Upper lobe of right lung (tissue), 1 donor: ENCODE results near the gene C11orf87. TPM values are rescaled to one million over a fixed set of nuclear protein-coding genes. Genes with fewer than 3 reads are reported as not detected.

Source experiments
- ATAC-seq: fragments of 200-7000 bp; cut with Tn5 transposase; one replicate; pipeline ENCODE4 v1.9.1; 2020; ENCODE audit warnings: mild to moderate bottlenecking, moderate library complexity
- DNase-seq: peaks from one replicate; pipeline ENCODE4 v3.0.0-alpha.2; 2020
- H3K27ac ChIP-seq: fragments of 200-600 bp; one replicate; pipeline ENCODE4 v1.8.0; 2022
- H3K27me3 ChIP-seq: fragments of 200-600 bp; one replicate; pipeline ENCODE4 v1.8.0; 2022; ENCODE audit warnings: mild to moderate bottlenecking
- H3K36me3 ChIP-seq: fragments of 200-600 bp; one replicate; pipeline ENCODE4 v1.8.0; 2022
- H3K4me1 ChIP-seq: fragments of 200-600 bp; one replicate; pipeline ENCODE4 v1.8.0; 2022
- H3K4me3 ChIP-seq: fragments of 200-600 bp; one replicate; pipeline ENCODE4 v1.8.0; 2022; ENCODE audit warnings: mild to moderate bottlenecking
- H3K9me3 ChIP-seq: fragments of 200-600 bp; one replicate; pipeline ENCODE4 v1.8.0; 2022
- CTCF ChIP-seq: fragments of 200-600 bp; IDR thresholded peaks from one replicate; pipeline ENCODE4 v1.8.0; 2022; ENCODE audit warnings: antibody characterized with exemption
- intact Hi-C: fragments of 100-400 bp; cut with DNase I; formaldehyde crosslinking; loops from one replicate; pipeline ENCODE4 v1.11.0; 2022
- long read RNA-seq: library from polyadenylated mRNA; unstranded; transcript quantifications from one replicate; pipeline ENCODE4 v2.0.0, GENCODE V29; 2021
- total RNA-seq: library from RNA; stranded (reverse); fragmentation: NEBNext Ultra II Directional; extraction: Animal tissue kit (Norgen Biotek cat#: 25700); gene quantifications from one replicate; pipeline ENCODE4 v1.2.1, GENCODE V29; 2021
- donor health status: DM: no; HTN: yes; CAD: no; lungs with severe emphysema.

C11orf87 gene
- 0.35 TPM for total RNA-seq
- long read RNA-seq: 0 reads

- no peak within 1 kb of the TSS for H3K27ac ChIP-seq
- peak within 1 kb of the TSS; percentile 26 for H3K4me3 ChIP-seq
- DNase-seq: peak; percentile 54
- H3K36me3 ChIP-seq: no peaks in the 10 kb centered on the region
- H3K9me3 ChIP-seq: no peaks in the 10 kb centered on the region
- intact Hi-C loops: no loop called here
- ATAC-seq: no peak
- TF ChIP-seq CTCF: no peak
- H3K27me3 ChIP-seq: peaks cover 44% of the 10 kb centered on the region
- no peaks in the 10 kb centered on the region for H3K4me1 ChIP-seq
Measured at GRCh38 chr11:109421981-109422869, at the start of gene C11orf87. Gene C11orf87 (plus strand): TSS chr11:109422190. CDS start chr11:109423634, 1,444 bp downstream.

GRCh38 chr11:109374032-109374431, 48.0 kb upstream of the C11orf87 start:
- Histone ChIP-seq H3K9me3 (no peaks in the 10 kb centered on the region), H3K36me3 (no peaks in the 10 kb centered on the region), H3K27ac (no peak overlapping the region), H3K4me1 (no peaks in the 10 kb centered on the region), H3K4me3 (no peak overlapping the region), H3K27me3 (no peaks in the 10 kb centered on the region)
- no peak for ATAC-seq
- no peak for DNase-seq
- TF ChIP-seq CTCF: no peak
- intact Hi-C loops: no loop called here

GRCh38 chr11:109374441-109374840, 47.5 kb upstream of the C11orf87 start:
- no peaks in the 10 kb centered on the region for H3K36me3 ChIP-seq
- no peaks in the 10 kb centered on the region for H3K4me1 ChIP-seq
- ATAC-seq: no peak
- no peaks in the 10 kb centered on the region for H3K9me3 ChIP-seq
- no peaks in the 10 kb centered on the region for H3K27me3 ChIP-seq
- no peak for DNase-seq
- no peak overlapping the region for H3K27ac ChIP-seq
- no peak overlapping the region for H3K4me3 ChIP-seq
- TF ChIP-seq CTCF: no peak
- intact Hi-C loops: no loop called here

- Histone ChIP-seq H3K4me3 (no peak overlapping the region), H3K9me3 (no peaks in the 10 kb centered on the region), H3K27me3 (no peaks in the 10 kb centered on the region), H3K27ac (no peak overlapping the region), H3K36me3 (no peaks in the 10 kb centered on the region), H3K4me1 (no peaks in the 10 kb centered on the region)
- DNase-seq (no peak), ATAC-seq (no peak)
- no peak for TF ChIP-seq CTCF
- intact Hi-C loops: no loop called here
Measured at GRCh38 chr11:109377039-109377742, 44.8 kb upstream of the C11orf87 start.

- ATAC-seq (no peak), DNase-seq (no peak)
- Histone ChIP-seq H3K27ac (no peak overlapping the region), H3K4me1 (no peaks in the 10 kb centered on the region), H3K9me3 (no peaks in the 10 kb centered on the region), H3K4me3 (no peak overlapping the region), H3K36me3 (no peaks in the 10 kb centered on the region), H3K27me3 (no peaks in the 10 kb centered on the region)
- intact Hi-C loops: no loop called here
- no peak for TF ChIP-seq CTCF
Measured at GRCh38 chr11:109378034-109378433, 44.0 kb upstream of the C11orf87 start.
